Measurements from ENCODE around the gene NELFB.

NELFB gene

DNA sequence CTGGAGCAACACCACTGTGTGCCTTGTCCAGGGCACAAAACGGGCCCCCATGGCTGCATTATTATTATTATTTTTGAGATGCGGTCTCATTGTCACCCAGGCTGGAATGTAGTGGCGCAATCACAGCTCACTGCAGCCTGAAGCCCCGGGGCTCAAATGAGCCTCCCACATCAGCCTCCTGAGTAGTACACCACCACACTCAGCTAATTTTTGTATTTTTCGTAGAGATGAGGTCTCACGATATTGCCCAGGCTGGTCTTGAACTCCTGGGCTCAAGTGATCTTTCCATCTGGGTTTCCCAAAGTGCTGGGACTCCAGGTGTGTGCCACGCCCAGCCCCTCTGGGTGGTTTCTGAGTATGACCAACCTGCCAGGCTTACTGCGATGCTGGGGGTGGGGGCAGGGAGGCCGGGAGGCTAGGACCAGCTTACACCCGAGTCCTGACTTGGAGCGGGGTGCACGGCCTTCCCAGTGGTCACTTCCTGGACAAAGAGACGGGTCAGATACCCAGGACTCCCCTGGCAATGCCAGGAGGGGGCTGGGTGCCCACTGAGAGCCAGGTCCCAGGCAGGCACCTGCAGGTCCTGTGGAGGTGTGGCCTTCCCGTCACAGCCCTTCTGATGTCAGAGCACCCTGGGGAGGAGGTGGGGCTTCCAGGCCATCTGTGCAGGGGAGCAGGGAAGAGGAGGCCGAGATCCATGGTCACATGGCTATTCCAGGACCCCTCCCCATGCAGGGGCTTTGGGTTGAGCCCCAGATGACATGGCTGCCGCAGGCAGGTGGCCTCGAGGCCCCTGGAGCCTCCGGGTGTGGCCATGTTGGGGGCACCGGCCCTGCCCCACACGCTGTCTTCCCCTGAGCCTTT lies 55.3 kb downstream of the NELFB start:
- DNase-seq (ENCODE audit: low read depth), result no peak
- no peak overlapping the region for H3K4me3 ChIP-seq (ENCODE audit: low read depth, low read length)
- TF ChIP-seq, protein P1, sequence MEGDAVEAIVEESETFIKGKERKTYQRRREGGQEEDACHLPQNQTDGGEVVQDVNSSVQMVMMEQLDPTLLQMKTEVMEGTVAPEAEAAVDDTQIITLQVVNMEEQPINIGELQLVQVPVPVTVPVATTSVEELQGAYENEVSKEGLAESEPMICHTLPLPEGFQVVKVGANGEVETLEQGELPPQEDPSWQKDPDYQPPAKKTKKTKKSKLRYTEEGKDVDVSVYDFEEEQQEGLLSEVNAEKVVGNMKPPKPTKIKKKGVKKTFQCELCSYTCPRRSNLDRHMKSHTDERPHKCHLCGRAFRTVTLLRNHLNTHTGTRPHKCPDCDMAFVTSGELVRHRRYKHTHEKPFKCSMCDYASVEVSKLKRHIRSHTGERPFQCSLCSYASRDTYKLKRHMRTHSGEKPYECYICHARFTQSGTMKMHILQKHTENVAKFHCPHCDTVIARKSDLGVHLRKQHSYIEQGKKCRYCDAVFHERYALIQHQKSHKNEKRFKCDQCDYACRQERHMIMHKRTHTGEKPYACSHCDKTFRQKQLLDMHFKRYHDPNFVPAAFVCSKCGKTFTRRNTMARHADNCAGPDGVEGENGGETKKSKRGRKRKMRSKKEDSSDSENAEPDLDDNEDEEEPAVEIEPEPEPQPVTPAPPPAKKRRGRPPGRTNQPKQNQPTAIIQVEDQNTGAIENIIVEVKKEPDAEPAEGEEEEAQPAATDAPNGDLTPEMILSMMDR (IDR thresholded peaks at IDR 0.05; ENCODE audit: control insufficient read depth, extremely low read depth, insufficient read depth), result no peak

DNA sequence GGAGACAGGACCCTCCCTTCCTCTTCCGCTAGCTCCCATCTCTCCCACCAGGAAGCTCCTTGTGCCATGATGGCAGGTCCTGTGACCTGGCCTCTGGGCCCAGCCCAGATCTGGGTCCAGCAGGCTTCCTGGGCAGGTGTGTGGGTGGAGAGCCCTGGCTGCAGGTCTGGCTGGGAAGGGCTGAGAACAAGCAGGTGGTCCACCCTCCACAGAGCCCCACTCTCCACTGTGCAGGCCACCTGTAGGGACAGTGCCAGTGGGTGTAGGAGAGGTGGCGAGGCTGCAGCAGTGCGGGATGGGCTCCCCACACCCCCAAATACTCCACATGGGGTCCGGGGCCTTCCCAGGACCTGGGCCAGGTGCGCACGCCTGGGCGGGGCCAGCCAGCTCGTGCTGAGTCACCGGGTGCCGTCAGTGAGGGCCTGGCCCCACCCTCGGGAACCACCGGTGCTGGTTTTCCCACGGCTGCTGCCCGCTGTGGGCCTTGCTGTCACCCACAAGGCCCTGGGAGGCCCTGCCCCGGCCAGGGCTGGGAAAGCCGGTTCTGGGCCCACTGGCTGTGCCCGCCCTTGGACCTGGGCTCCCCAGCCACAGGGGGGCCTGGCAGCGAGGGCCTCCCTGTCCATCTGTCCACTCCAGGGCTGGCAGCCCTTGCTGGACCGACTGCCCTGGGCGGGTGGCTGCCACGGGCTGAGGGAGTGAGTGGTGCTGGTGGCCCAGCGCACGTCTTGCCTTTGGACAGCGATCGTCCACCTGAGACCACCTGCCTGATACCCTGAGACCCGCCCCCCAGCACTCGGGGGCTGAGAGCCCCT lies 56.3 kb downstream of the NELFB start:
- peak; percentile 73 for DNase-seq (ENCODE audit: low read depth)
- H3K4me3 ChIP-seq (ENCODE audit: low read depth, low read length), result no peak overlapping the region
- TF ChIP-seq, protein P1 (IDR thresholded peaks at IDR 0.05; ENCODE audit: control insufficient read depth, extremely low read depth, insufficient read depth), result no peak

DNA sequence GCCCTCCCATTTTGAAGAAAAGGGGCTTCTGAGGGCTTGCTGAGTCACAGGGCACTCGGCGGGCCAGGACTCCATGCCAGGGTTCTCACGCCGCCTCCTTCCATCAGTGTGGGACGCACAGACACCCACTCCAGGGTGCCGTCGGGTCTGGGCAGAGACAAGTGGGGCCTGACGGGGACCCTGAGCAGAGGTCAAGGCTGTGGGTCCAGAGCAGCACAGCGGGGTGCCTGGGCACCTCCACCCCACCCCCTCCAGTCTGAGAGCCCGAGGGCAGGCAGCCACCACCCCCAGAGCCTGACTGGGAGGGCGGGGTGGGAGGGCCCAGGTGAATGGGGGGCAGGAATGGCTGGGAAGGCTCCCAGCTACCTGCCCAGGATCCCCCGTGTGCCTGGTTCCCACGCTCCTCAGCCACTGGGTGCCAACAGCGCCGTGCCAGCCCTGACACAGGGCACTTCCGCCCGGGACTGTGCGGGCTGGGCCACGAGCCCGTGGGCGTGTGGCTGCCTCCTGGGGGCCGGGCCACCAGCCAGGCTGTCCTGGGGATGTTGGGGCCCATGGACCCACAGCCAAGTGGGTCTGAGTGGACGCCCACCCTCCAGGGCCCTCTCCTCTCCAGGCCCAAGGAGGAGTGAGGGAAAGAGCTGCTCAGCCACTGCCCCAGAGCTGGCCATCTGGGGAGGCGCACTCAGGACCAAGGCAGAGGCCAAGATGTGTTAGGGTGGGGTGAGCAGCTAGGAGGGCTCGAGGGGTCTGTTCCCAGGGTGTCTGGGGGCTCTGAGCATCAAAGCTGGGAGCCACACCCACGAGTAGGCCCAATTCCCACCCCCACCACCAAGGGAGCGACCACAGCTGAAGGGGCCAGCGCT lies 57.1 kb downstream of the NELFB start:
- TF ChIP-seq, protein P1 (IDR thresholded peaks at IDR 0.05; ENCODE audit: control insufficient read depth, extremely low read depth, insufficient read depth), result no peak
- DNase-seq (ENCODE audit: low read depth), result no peak
- no peak overlapping the region for H3K4me3 ChIP-seq (ENCODE audit: low read depth, low read length)

DNA sequence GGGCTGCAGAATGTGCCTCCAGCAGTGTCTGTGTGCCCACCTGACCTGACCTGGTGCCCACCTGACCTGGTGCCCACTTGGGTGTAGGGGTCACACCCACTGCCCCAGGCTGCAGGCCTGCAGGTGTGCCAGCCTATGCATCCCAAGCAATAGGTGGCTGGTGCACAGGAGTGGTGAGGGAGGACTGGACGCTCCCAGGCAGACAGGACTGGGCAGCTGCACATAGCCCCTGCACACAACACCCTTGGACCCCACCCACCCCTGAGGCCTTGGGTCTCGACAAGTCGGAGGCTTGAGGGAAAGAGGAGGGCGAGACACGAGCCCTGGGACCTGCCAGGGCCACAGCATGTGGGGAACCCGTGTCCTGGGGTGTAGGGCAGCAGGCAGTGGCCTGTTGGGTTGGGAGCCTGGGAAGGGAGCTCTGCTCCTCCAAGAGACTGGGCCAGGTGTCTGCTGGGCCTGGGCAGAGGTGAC lies 57.8 kb downstream of the NELFB start:
- DNase-seq (ENCODE audit: low read depth), result no peak
- H3K4me3 ChIP-seq (ENCODE audit: low read depth, low read length), result no peak overlapping the region
- TF ChIP-seq, protein P1 (IDR thresholded peaks at IDR 0.05; ENCODE audit: control insufficient read depth, extremely low read depth, insufficient read depth), result no peak

DNA sequence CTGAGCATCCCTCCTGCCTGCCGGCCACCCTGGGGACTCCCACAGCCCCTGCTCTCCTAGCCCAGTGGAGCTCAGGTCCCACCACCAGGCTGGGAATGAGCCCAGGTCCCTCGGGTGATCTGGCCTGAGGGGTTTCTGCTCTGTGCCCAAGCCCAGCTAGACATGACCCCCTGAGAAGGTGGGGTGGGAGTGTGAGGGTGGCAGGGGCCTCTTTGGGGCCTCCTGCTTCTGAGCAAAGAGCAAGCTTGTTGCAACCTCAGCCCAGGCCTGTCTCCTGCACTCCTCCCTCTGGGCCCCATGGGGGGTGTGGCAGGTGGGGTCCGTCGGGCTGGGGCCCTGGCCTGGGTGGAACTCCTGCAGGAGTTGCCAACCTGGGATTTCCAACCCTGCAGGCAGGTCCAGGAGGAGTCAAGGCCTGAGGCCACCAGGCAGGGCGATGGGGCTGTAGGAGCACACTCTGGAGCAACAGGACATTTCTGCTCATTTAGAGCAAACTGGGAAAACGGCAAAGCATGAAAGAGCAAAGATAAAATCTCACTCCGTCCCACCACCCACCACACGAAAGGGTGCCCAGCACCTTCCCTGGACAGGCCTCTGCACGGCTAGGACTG lies 58.3 kb downstream of the NELFB start:
- H3K4me3 ChIP-seq (ENCODE audit: low read depth, low read length), result no peak overlapping the region
- DNase-seq (ENCODE audit: low read depth), result no peak
- TF ChIP-seq, protein P1 (IDR thresholded peaks at IDR 0.05; ENCODE audit: control insufficient read depth, extremely low read depth, insufficient read depth), result no peak

DNA sequence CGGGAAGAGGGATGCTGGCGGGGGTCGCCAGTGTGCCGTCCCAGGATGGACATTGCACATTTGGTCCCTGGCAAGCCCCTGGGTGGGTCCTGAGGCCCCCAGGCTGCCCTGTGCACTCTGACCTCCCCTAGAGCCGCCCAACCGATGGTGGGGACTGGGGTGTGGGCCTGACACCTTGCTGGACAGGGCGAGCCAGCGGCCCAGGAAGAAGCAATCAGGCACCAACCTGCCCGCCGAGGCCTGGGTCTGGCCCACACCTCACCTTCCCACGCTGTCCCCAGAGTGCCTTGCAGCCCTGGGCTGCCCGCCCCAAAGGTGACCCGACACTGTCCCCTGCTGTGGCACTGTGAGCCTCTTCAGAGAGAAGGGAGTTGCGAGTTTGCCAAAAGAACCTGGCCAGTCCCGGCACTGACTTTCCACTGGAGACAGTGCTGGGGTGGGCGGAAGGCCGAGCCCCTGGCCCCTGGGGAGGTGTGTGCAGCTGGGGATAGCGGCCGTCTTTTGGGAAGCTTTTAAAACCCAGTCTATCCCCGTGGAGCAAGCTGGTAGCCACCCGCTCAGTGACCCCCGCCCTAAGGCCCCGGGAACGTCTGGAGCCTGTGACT lies 58.9 kb downstream of the NELFB start:
- no peak for DNase-seq (ENCODE audit: low read depth)
- no peak overlapping the region for H3K4me3 ChIP-seq (ENCODE audit: low read depth, low read length)

More for the DNA sequence above, 58.9 kb downstream of the NELFB start:
- TF ChIP-seq, protein P1 (IDR thresholded peaks at IDR 0.05; ENCODE audit: control insufficient read depth, extremely low read depth, insufficient read depth), result no peak

All from LNCaP clone FGC (cell line).